Suppressor macrophage treated with lipopolysaccharide for 1 hour (primary cell): ENCODE data around the gene C11orf65.
"Not testable (repeated sequence)": the region's sequence is repeated elsewhere in the genome, so short reads cannot be mapped to it uniquely, and the experiment has no call there.

Experiments used
- DNase-seq, 3 donors: peaks; one replicate each; pipeline ENCODE4 v3.0.0-alpha.2; 2020 to 2022

The C11orf65 gene

GRCh38 chr11:108472681-108473080, 5.4 kb upstream of the C11orf65 start:
- no peak for DNase-seq

GRCh38 chr11:108468478-108468864, 1.1 kb upstream of the C11orf65 start:
- DNase-seq, result peak; percentile 13 to 63 (median 55)

DNA sequence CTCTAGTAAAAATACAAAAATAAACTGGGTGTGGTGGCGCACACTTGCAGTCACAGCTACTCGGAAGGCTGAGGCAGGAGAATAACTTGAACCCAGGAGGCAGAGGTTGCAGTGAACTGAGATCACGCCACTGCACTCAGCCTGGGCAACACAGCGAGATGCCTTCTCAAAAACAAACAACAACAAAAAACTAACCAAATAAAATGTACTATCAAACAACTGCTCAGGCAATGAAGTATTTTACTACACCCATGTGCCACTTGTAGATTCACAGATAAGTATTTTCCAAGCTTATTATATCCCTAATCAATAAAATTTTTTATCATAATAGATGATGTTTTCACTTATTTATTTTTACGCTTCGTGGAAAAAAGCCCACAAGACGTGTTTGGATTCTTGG, 924 bp downstream of the C11orf65 start:
- no peak for DNase-seq

GRCh38 chr11:108453207-108453835, 14.0 kb downstream of the C11orf65 start:
- DNase-seq, result no peak

DNA sequence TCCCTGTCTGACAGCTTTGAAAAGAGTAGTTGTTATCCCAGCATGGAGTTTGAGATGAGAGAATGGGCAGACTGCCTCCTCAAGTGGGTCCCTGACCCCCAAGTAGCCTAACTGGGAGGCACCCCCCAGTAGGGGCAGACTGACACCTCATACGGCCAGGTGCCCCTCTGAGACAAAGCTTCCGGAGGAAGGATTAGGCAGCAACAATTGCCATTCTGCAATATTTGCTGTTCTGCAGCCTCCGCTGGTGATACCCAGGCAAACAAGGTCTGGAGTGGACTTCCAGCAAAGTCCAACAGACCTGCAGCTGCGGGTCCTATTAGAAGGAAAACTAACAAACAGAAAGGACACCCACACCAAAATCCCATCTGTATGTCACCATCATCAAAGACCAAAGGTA, 25.9 kb downstream of the C11orf65 start:
- DNase-seq, result not testable (repeated sequence)

DNA sequence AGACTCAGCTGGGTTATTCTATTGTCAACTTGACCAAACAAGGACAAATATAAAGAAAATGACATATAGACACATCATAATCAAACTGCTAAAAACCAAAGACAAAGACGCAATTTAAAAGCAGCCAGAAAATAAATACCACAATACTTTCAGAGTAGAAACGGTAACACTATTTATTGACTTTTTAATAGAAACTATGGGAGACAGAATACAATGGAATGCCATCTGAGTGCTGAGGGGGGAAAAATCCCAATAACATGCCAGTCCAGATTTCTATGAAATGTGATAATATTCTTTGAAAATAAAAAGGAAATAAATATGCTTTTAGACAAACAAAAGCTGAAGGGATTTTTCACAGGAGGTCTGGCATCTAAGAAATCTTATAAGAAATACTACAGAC, 30.7 kb downstream of the C11orf65 start:
- no peak for DNase-seq

GRCh38 chr11:108435066-108435465, 32.3 kb downstream of the C11orf65 start:
- DNase-seq, result no peak

- DNase-seq, result no peak
These were observed 34.5 kb downstream of the C11orf65 start for GRCh38 chr11:108432783-108433182.

DNA sequence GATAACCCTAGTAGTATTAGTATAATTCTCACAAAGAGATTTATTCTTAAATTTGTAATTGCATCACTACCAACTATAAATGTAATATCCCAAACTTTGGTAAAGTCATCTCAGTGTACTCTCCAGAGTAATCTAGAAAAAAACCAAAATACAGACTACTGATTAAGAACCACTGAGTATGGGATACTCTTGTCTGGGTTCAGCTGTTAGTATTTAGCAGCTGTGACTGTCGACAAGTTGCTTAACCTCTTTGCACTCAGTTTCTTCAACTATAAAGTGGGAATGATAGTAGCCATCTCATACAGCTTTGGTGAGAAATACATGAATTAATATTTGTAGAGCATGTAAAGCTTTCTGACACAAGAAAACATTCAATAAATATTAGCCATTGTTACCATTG, 35.3 kb downstream of the C11orf65 start:
- DNase-seq, result no peak

GRCh38 chr11:108431370-108431769, 36.0 kb downstream of the C11orf65 start:
- no peak for DNase-seq

DNA sequence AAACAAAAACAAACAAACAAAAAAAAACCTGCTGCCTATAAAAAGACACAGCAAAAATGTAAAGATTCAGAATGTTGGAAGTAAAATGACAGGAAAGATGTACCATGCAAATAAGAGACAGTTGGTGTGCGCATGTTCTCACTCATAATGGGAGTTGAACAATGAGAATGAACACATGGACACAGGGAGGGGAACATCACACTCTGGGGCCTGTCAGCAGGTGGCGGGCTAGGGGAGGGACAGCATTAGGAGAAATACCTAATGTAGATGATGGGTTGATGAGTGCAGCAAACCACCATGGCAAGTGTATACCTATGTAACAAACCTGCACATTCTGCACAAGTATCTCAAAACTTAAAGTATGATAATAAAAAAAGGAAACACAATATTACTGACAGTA, 49.8 kb downstream of the C11orf65 start:
- peak in 2 of 3 donors; percentile 21 to 41 for DNase-seq

GRCh38 chr11:108414958-108415357, 52.4 kb downstream of the C11orf65 start:
- no peak for DNase-seq

- peak in 1 of 3 donors; percentile 5 for DNase-seq
These were observed 61.6 kb downstream of the C11orf65 start for GRCh38 chr11:108405706-108406105.

DNA sequence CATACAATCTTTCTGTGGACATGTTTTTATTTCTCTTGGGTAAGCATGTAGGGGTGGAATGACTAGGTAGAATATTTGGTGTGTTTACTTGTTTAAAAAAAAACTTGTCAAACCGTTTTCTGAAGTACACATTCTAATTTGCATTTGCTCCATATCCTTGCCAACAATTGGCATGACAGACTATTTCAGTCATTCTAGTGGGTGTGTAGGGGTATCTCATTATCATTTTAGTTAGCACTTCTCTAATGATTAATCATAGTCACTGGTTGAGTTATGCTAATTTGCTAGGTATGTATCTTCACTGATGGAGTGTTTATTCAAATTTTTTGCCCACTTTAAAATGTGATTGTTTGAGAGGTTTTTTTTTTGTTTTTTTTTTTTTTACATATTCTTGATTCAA, 64.3 kb downstream of the C11orf65 start:
- no peak for DNase-seq

DNA sequence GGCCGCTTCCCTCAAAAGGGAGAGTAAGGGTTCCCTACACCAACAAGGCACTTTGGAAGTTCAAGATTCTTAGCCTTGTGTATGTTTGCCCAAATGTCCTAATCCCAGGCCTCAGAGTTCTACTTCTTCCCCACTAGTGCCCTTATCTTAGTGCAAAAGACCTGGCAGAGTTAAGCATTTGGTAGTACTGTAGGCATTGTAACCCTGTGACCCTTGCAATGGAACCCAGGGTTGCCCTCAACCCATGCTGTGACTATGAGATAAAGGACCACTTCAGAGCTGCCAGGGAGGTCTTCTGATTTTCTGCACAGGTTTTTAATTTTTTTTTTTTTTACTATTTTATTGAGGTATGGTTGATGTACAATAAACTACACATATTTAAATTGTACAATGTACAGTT, 65.1 kb downstream of the C11orf65 start:
- no peak for DNase-seq

DNA sequence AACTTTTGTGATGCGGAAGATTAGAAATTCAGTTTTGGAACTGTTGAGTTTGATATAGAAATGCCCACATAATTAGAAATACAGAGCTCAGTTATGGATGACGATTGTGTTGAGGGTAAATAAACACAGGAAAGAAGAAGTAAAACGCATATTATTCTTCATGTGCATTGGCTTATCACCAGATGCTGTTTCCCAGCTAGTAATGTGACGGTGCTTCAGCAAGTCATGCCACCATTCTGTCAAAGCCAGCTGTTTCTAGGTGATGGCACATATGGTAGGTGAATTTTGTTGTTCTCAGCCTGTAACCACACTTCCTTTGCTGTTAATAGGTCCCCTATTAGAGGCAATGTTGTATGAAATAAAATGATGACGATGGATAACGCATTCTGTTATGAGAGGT, 68.9 kb downstream of the C11orf65 start:
- DNase-seq, result no peak

- DNase-seq, result not testable (repeated sequence)
These were observed 70.7 kb downstream of the C11orf65 start for GRCh38 chr11:108396672-108397071.

DNA sequence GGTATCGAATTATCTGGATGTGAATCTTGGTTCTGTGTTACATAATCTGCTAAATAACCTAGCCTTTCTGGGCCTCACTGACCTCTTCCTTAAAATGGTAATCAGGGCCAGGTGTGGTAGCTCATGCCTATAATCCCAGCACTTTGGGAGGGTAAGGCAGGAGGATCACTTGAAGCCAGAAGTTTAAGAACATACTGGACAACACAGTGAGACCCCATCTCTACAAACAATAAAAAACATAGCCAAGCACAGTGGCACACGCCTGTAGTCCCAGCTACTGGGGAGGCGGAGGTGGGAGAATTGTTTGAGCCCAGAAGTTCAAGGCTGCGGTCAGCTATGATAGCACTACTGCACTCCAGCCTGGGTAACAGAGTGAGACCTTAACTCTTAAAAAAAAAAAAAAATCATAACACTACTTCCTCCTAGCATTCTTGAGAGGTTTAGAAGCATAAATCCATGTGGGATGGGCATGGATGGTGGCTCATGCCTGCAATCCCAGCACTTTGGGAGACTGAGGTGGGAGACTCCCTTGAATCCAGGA, 72.5 kb downstream of the C11orf65 start:
- no peak for DNase-seq

GRCh38 chr11:108393046-108393445, 74.3 kb downstream of the C11orf65 start:
- DNase-seq, result peak; percentile 2 to 27 (median 25)

DNA sequence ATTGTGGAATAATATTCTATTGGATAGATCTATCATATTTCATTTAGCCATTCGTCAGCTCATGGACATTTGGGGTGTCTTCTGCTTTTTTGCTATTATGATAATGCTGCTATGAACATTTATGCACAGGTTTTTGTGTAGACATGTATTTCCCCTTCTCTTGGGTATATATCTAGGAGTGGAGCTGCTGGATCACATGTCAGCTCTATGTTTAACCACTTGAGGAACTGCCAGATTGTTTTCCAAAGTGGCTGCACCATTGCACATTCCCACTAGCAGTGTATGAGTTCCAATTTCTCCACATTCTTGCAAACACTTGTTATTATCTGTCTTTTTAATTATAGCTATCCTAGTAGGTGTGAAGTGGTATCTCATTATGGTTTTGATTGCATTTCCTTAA, 75.0 kb downstream of the C11orf65 start:
- DNase-seq, result peak in 2 of 3 donors; percentile 7 to 14

DNA sequence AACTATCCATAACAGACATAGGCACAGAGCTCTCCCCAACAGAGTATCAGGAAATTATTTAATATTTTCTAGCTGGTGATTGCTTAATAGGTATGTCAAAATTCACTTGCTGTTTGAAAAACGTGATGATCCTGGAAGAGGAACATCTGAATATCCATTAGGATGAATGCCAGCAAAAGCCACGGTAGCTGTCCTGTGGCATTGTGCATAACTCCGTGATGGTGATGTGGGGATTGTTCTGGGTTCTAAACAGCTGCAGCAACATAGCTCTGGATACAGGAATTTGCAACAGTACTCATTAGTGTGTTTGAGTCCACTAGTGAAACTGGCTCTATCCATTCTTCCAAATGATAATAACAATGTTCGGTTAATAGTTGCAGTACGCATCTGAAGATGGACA, 78.8 kb downstream of the C11orf65 start:
- DNase-seq, result no peak

GRCh38 chr11:108373505-108373904, 93.8 kb downstream of the C11orf65 start:
- DNase-seq, result not testable (repeated sequence)

DNA sequence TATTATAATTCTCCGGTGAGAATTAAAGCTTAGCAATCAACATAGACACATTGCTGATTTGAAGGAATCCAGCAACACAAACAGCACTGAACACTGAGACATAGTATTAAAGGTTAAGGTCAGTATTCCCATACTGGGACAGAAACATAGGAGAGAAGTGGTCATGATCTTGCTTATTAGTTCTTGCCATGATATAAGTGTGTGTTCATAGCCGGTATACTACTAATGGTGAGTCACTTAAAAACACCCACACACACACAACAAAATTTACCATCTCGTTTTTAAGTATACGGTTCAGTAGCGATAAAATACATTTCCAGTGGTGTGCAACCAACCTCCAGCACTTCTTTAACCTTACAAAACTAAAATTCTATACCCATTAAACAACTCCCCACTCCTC, 96.3 kb downstream of the C11orf65 start:
- no peak for DNase-seq

DNA sequence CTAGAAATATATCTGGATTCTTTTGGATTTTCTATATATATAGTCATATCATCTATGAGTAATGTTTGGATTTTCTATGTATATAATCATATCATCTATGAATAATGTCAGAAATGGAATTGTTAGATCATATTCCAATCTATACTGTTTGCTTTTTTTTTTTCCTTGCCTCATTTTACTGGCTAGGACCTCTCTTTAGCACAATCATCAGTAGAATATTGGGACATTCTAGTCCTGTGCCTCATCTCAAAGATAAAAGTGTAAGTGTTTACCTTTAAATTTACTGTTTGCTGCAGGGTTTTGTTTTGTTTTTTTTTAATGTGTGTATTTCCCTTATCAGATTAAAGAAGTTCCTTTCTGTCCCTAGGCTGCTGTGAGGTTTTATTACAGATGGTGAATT, 97.0 kb downstream of the C11orf65 start:
- DNase-seq, result no peak

DNA sequence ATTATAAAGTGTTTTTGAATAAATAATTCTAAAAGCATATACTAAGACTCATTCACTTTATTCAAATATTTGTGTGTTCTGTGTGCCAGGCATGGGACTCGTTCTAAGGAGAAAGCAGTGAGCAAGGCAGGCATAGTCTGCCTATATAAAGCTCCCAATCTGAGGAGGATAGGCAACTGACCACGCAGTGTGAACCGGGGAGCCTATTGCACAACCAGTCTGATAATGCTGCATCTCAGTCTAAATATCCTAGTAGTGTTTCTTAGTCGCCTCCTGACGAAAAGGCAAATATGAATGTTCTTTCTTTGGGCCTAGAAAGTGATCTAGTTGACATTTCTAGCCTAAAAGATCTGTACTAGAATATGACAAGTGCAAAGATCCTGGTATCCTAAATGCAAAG, 98.3 kb downstream of the C11orf65 start:
- no peak for DNase-seq
